HCT116 (cell line): ENCODE results near the gene MYOF. TPM values are rescaled to one million over a fixed set of nuclear protein-coding genes. Genes with fewer than 3 reads are reported as not detected.

Experiments used
- ATAC-seq: fragments of 200-7000 bp; cut with Tn5 transposase; 2 replicates; pipeline ENCODE4 v1.9.1; 2020; ENCODE audit warnings: mild to moderate bottlenecking, moderate library complexity
- BruUV-seq: library from RNA; stranded (reverse); fragments of 400-500 nt; replicated peaks from 2 replicates; lab custom pipeline; 2021; lab: Mats Ljungman, UMichigan
- CTCF ChIA-PET: fragments of 300-600 bp; sonication (Branson Sonifier 250); formaldehyde crosslinking; loops from one replicate; lab custom pipeline; 2021; ENCODE audit warnings: antibody characterized with exemption; lab: Charles Lee
- POLR2A ChIA-PET: fragments of 300-600, 350-600 bp; sonication (Branson Sonifier 250); formaldehyde crosslinking; loops from one replicate; lab custom pipeline; 2021; ENCODE audit warnings: antibody characterized with exemption; lab: Charles Lee
- RAD21 ChIA-PET, 2 experiments: fragments of 300-600 bp; sonication (Branson Sonifier 250); formaldehyde crosslinking; loops; one replicate each; lab custom pipeline; 2023; ENCODE audit warnings: low total read pairs in 2 of 2; ENCODE audit not compliant: uncharacterized antibody in 2 of 2, unreplicated experiment in 2 of 2, low non-redundant PET in 1 of 2; lab: Charles Lee
- DNase-seq: peaks from one replicate; pipeline ENCODE4 v3.0.0-alpha.2; 2010; ENCODE audit warnings: low read depth, low spot score
- H2AFZ ChIP-seq: fragments of 200-600 bp; shearing (Covaris generic), sonication (generic); 2 replicates; pipeline ENCODE4 v1.6.1; 2017; ENCODE audit warnings: low read depth, mixed run types, mixed read lengths, antibody characterized with exemption, low read length; ENCODE audit not compliant: poor library complexity, severe bottlenecking
- H3K27ac ChIP-seq: 2 replicates; pipeline ENCODE4 v1.5.1; 2012; ENCODE audit warnings: low read depth, low read length
- H3K27me3 ChIP-seq: fragments of 200-600 bp; sonication (generic); 2 replicates; pipeline ENCODE4 v1.6.1; 2016; ENCODE audit warnings: mixed run types, low read length, mixed read lengths; ENCODE audit not compliant: insufficient read depth
- H3K36me3 ChIP-seq, 2 experiments: fragments of 200-500 bp in 1 of 2; fragments of 200-600 bp in 1 of 2; sonication (Bioruptor generic) in 1 of 2; sonication (generic) in 1 of 2; 2 replicates each; pipeline versions ENCODE4 v1.5.1 to v1.6.1; 2014 to 2016; ENCODE audit warnings: low read length in 2 of 2, inconsistent platforms in 1 of 2, mixed read lengths in 1 of 2, mixed run types in 1 of 2; ENCODE audit not compliant: insufficient read depth in 2 of 2, control insufficient read depth in 1 of 2
- H3K4me1 ChIP-seq, 2 experiments: fragments of 200-600 bp in 1 of 2; sonication (generic) in 1 of 2; 2 replicates each; pipeline versions ENCODE4 v1.5.1 to v1.6.1; 2012 to 2017; ENCODE audit warnings: low read length in 2 of 2, inconsistent platforms in 1 of 2, mild to moderate bottlenecking in 1 of 2, mixed read lengths in 1 of 2, mixed run types in 1 of 2, moderate library complexity in 1 of 2; ENCODE audit not compliant: insufficient read depth in 2 of 2, control insufficient read depth in 1 of 2
- H3K4me2 ChIP-seq: fragments of 200-600 bp; sonication (generic); 2 replicates; pipeline ENCODE4 v1.6.1; 2017; ENCODE audit warnings: mixed run types, low read length, mixed read lengths
- H3K4me3 ChIP-seq, 2 experiments: fragments of 200-600 bp in 1 of 2; sonication (generic) in 1 of 2; replicated peaks in 1 of 2; 2 replicates each; pipeline ENCODE4 v1.5.1; 2011 to 2016; ENCODE audit warnings: low read length in 2 of 2, control low read depth in 1 of 2, low read depth in 1 of 2, mild to moderate bottlenecking in 1 of 2, mixed read lengths in 1 of 2, mixed run types in 1 of 2
- H3K79me2 ChIP-seq: fragments of 200-600 bp; sonication (generic); 2 replicates; pipeline ENCODE4 v1.6.1; 2017; ENCODE audit warnings: mild to moderate bottlenecking, mixed run types, low read length, moderate library complexity, mixed read lengths; ENCODE audit not compliant: insufficient read depth
- H3K9ac ChIP-seq: fragments of 200-600 bp; sonication (generic); 2 replicates; pipeline ENCODE4 v1.6.1; 2016; ENCODE audit warnings: low read length, mixed read lengths
- H3K9me2 ChIP-seq: fragments of 200-600 bp; sonication (generic), shearing (Covaris generic); 2 replicates; pipeline ENCODE4 v1.6.1; 2017; ENCODE audit warnings: mixed run types, mild to moderate bottlenecking, moderate library complexity; ENCODE audit not compliant: insufficient read depth
- H3K9me3 ChIP-seq, 2 experiments: fragments of 200-500 bp in 1 of 2; fragments of 200-600 bp in 1 of 2; sonication (Bioruptor generic) in 1 of 2; sonication (generic) in 1 of 2; 2 replicates each; pipeline ENCODE4 v1.6.1; 2014 to 2017; ENCODE audit warnings: low read length in 2 of 2, mixed read lengths in 2 of 2, inconsistent platforms in 1 of 2, low read depth in 1 of 2, mild to moderate bottlenecking in 1 of 2, mixed run types in 1 of 2, moderate library complexity in 1 of 2; ENCODE audit not compliant: control insufficient read depth in 1 of 2, insufficient read depth in 1 of 2
- H4K20me1 ChIP-seq: fragments of 200-600 bp; sonication (generic), shearing (Covaris generic); 2 replicates; pipeline ENCODE4 v1.6.1; 2017; ENCODE audit warnings: mixed run types, mild to moderate bottlenecking, moderate library complexity; ENCODE audit not compliant: insufficient read depth
- CEBPB ChIP-seq: IDR thresholded peaks from 2 replicates; pipeline ENCODE4 v1.6.1; 2012; ENCODE audit warnings: low read depth
- CTCF ChIP-seq, 3 experiments: fragments of 200-600 bp in 1 of 3; sonication (generic) in 1 of 3; IDR thresholded peaks in 2 of 3; conservative IDR thresholded peaks in 1 of 3; 2 replicates each; pipeline ENCODE4 v1.5.1; 2012 to 2017; ENCODE audit warnings: low read depth in 2 of 3, low read length in 2 of 3, antibody characterized with exemption in 1 of 3, borderline replicate concordance in 1 of 3, control low read depth in 1 of 3, mild to moderate bottlenecking in 1 of 3, mixed read lengths in 1 of 3, mixed run types in 1 of 3, moderate library complexity in 1 of 3; ENCODE audit not compliant: insufficient read depth in 1 of 3
- EGR1 ChIP-seq: IDR thresholded peaks from 2 replicates; pipeline ENCODE4 v1.6.1; 2012; ENCODE audit warnings: low read depth
- POLR2AphosphoS5 ChIP-seq: IDR thresholded peaks from 2 replicates; pipeline ENCODE4 v1.6.1; 2011; ENCODE audit warnings: mild to moderate bottlenecking, low read depth, low read length, moderate library complexity
- SRF ChIP-seq: IDR thresholded peaks from 2 replicates; pipeline ENCODE4 v1.6.1; 2012; ENCODE audit warnings: low read depth
- TCF7L2 ChIP-seq: IDR thresholded peaks from 2 replicates; pipeline ENCODE4 v1.7.0; 2011; ENCODE audit warnings: borderline replicate concordance, inconsistent platforms; ENCODE audit not compliant: insufficient read depth, insufficient read length; ENCODE audit errors: extremely low read depth
- ZBTB33 ChIP-seq: IDR thresholded peaks from 2 replicates; pipeline ENCODE4 v1.6.1; 2011; ENCODE audit warnings: mild to moderate bottlenecking, low read length, moderate library complexity; ENCODE audit not compliant: insufficient replicate concordance; ENCODE audit errors: extremely low read depth
- ZFX ChIP-seq: fragments of 450-650 bp; IDR thresholded peaks from 2 replicates; pipeline ENCODE4 v1.6.1; 2017
- intact Hi-C: fragments of 100-400 bp; cut with micrococcal nuclease; formaldehyde crosslinking; loops from 2 replicates; pipeline ENCODE4 v1.10.0; 2022
- total RNA-seq: library from RNA; stranded (reverse); gene quantifications from one replicate; pipeline ENCODE4 v1.2.1, GENCODE V29; 2021; ENCODE audit not compliant: unreplicated experiment

The MYOF gene
- total RNA-seq, 1 experiment from 2014 or later, result 250 TPM

DNA sequence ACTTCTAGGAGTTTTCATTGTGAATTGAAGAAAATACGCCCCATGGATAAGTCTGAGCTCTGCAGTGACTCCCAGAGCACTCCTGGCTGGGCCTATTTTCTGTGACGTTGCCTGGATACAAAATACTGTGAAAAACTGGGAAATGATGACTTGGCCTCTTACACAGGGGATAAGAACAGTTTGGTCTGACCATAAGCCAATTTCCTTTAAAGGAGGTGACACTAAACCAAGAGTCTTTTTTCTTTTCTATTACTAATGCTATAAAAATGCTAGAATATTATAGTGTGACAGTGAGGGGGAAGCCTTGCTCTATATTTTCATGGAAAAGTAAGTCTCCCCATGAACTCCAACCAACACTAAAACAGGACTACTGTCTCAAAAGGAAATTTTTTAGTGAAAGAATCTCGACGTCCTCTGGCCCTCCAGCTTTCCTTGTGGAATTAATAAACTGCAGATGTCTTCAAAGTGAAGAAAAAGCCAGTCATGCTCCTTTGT, 45.5 kb downstream of the MYOF start:
- H3K27ac ChIP-seq, result peak overlapping the region; percentile 100
- TF ChIP-seq SRF (no peak), ZFX (no peak), CEBPB (no peak), TCF7L2 (no peak), ZBTB33 (no peak), CTCF (IDR thresholded peaks at IDR 0.05 in 2 of 3, conservative IDR thresholded peaks at IDR 0.05 in 1 of 3; ENCODE audit: borderline replicate concordance in 1 of 3, insufficient read depth in 1 of 3, low read depth in 2 of 3, low read length in 2 of 3) (no peak), EGR1 (no peak), POLR2AphosphoS5 (no peak)
- ATAC-seq, result no peak
- peaks cover 99% of the 10 kb centered on the region for H3K79me2 ChIP-seq
- H3K4me3 ChIP-seq, result peak overlapping the region; percentile 12 to 35
- no peaks in the 10 kb centered on the region for H3K9me2 ChIP-seq
- no peaks in the 10 kb centered on the region for H3K27me3 ChIP-seq
- TSS peak; percentile 94 for BruUV-seq
- H4K20me1 ChIP-seq, result no peaks in the 10 kb centered on the region
- ChIA-PET RAD21 (no interaction called here), POLR2A (interaction anchor here (0.7 to 2.9 kb wide), 15 partner anchors 9 to 53 kb away, joined by 3 to 17 read pairs (median 9); partner anchors contain the start of gene MYOF), CTCF (interaction anchor here (1.2 to 1.3 kb wide), 2 partner anchors 45 to 60 kb away, joined by 3 to 5 read pairs; partner anchors contain the start of gene MYOF)
- H3K9ac ChIP-seq, result peak overlapping the region; percentile 76
- peak overlapping the region; percentile 73 for H3K4me2 ChIP-seq
- H3K36me3 ChIP-seq, result peaks cover 0 to 14% of the 10 kb centered on the region in 2 experiments; a peak in 1 of 4 replicates
- H2AFZ ChIP-seq, result no peak overlapping the region
- no peaks in the 10 kb centered on the region for H3K9me3 ChIP-seq
- no peak for DNase-seq
- intact Hi-C loops, result loop anchor here (1.0 kb wide), 1 partner anchor 35 kb away; no protein-coding TSS in a partner anchor
- H3K4me1 ChIP-seq, result peaks cover 88 to 96% of the 10 kb centered on the region in 2 experiments
